Keratinocyte (primary cell): ENCODE results near the gene CEP120.

Source experiments
- CTCF ChIP-seq, 3 experiments: IDR thresholded peaks in 1 of 3; conservative IDR thresholded peaks in 1 of 3; optimal IDR thresholded peaks in 1 of 3; 2 replicates in 2 of 3; 3 replicates in 1 of 3; pipeline versions ENCODE3 to v1.5.1; 2011; ENCODE audit warnings: low read length in 3 of 3, mild to moderate bottlenecking in 3 of 3, moderate library complexity in 2 of 3, control low read depth in 1 of 3, inconsistent platforms in 1 of 3; ENCODE audit not compliant: insufficient read depth in 2 of 3; ENCODE audit errors: extremely low read depth in 1 of 3
- EZH2 ChIP-seq: IDR thresholded peaks from one replicate; pipeline ENCODE4 v1.6.1; 2012; ENCODE audit warnings: inconsistent platforms, mild to moderate bottlenecking, low read length, moderate library complexity

DNA sequence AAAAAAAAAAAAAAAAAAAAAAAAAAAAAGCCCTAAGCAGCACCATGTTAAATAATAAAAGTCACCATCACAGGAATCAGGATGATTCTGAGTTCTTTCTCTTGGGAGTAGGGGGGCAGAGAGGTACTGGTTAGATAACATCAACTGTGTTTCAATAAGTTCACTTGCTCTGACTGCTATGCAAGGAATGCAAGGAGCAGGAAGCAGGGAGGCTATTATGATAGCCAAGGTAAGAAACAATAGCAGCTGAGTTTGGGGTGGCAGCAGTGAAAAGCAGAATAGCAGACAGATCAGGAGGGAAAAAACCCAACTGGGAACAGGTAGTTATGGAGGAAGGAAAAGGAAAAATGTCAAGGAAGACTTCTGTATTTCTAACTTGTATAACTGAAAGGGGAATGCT lies 8.2 kb downstream of the CEP120 start:
- TF ChIP-seq CTCF (optimal IDR thresholded peaks at IDR 0.05 in 1 of 3, IDR thresholded peaks at IDR 0.05 in 1 of 3, conservative IDR thresholded peaks at IDR 0.05 in 1 of 3; ENCODE audit: extremely low read depth in 1 of 3, insufficient read depth in 2 of 3, low read length in 3 of 3) (no peak), EZH2 (no peak)
